ENCODE results near the gene PLSCR3.

PLSCR3 gene

DNA sequence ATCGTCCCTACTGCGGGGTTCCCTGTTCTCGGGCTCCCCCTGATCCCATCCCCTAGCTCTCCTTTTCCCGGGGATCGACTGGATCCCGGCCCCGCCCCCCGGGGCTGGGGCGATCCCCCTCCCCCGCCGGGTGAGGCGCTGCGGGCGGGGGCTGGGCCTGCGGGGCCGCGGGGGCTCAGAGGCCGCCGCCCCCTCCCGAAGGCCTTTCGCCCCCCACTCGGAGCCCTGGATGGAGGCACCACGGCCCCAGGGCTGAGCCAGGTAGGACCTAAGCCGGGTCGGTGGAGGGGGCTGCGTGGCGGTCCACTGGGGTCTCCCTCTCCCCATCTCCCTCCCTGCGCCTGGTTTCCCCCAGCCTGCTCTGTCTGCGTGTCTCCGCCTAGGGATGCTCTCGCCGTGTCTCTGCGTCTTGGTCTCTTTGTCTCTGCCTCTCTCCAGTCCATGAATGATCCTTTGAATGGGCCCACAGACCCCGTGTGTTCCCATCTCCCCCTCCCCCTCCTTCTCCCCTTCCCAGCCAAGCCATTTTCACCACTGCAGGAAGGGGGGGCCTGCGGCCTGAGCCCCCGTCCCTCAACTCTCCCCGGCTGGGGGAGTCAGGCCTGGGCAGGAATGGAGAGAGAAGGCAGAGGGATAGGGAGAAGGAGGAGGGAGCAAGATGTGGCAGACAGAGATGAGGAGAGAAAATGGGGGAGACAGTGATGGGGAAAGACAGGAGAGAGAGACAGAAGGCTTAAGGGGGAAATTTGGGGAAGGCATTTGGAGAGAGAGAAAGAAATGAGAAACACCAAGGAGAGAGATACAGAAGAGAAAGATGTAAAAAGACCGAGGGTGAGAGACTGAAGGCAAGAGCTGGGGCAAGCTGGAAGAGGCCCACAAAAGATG lies 11.3 kb upstream of the PLSCR3 start:
- peak in 2 of 3 experiments; percentile 7 to 23 for DNase-seq

DNA sequence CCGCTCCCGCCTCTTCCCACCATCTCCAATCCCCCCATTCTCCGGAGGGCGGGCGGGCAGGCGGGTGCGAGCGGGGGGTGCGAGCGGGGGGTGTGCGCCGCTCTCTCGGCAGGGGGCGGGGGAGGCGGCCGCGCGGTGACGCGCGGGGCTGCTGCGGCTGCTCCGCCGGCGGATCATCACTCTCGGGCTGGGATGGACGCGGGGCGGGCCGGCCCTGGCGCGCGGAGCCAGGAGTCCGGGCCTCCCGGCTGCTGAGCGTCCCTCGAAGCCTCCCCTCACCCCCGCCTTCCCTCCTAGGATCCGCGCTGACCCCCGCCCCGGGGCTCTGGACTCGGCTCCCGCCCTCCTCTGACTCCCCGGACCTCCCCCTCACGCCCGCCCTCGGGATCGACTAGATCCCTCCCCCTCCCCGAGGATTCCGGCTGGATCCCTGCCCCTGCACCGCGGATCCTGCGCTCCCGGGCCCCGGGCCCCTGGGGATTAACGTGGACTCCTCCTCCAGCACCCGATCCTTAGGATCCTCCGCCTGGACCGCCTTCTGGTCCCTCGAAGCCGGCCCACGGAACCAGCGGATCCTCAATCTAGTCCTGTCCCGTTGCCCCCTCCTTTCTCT lies 10.5 kb upstream of the PLSCR3 start:
- DNase-seq, result peak; percentile 49 to 75 (median 56)

GRCh38 chr17:7403977-7404736 lies 9.8 kb upstream of the PLSCR3 start, which contains the start of gene TMEM256:
Gene TMEM256 (minus strand): TSS chr17:7404097. CDS start chr17:7404084, 13 bp downstream.
- peak; percentile 94 to 98 (median 95) for DNase-seq

DNA sequence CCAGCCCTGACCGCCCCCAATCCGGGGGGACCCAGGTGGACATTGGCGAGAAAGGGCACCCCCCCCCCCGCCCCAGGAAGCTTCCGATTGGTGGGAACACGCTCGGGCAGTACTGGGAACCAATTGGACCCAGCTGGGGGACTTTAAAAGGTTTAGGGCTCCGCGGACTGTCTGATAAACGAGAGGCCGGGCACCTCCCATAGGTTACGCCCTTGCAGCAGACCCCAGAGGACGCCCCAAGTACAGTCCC lies 9.3 kb upstream of the PLSCR3 start:
- DNase-seq, result peak in 2 of 3 experiments; percentile 82 to 89

- peak in 2 of 3 experiments; percentile 68 to 71 for DNase-seq
Observed at GRCh38 chr17:7403043-7403726, 8.9 kb upstream of the PLSCR3 start.

GRCh38 chr17:7398612-7399011 lies 4.3 kb upstream of the PLSCR3 start:
- no peak for DNase-seq

- DNase-seq, result no peak
Observed at GRCh38 chr17:7396147-7396546, 1.8 kb upstream of the PLSCR3 start.

DNA sequence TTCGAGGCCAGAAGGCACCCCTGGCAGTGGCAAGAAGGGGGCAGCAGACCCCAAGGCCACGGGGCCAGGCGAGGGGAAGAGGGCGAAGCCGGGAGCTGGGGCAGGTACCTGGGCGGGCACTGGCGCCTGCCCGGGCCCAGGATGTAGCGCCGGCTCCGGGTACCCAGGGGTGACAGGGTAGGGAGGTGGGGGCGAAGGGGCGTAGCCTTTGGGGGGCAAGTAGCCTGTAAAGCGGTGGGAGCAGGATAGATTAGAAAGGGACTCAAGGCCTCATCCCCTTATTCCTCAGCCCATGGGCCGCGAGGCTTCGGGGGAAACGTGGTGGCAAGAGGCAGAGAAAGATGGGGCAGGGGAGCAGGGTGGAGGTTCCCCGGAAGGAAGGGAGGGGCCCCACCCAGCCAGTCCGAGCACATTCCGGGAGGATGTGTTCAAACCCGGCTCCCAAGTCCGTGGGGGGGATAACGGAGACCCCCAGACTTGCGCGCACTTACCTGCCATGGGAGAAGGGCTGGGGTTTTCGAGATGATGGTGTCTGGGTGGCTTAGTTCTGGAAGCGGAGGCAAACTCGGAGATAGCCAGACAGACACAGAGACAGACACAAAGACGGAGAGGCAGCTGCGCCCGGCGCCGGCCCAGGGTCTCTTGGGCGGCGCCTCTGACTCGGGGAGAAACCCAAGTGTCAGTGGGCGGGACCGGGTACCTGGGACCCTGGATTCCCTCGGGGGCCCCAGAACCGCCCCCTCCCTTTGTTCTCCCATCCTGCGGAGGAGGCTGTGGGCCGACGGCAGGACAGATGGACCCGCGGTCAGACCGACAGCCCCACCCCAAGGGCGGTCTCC lies 493 bp downstream of the PLSCR3 start:
- DNase-seq, result peak; percentile 46 to 75 (median 68)

GRCh38 chr17:7392696-7393612 lies 1.4 kb downstream of the PLSCR3 start:
- no peak for DNase-seq

GRCh38 chr17:7391307-7391706 lies 3.0 kb downstream of the PLSCR3 start:
- no peak for DNase-seq

DNA sequence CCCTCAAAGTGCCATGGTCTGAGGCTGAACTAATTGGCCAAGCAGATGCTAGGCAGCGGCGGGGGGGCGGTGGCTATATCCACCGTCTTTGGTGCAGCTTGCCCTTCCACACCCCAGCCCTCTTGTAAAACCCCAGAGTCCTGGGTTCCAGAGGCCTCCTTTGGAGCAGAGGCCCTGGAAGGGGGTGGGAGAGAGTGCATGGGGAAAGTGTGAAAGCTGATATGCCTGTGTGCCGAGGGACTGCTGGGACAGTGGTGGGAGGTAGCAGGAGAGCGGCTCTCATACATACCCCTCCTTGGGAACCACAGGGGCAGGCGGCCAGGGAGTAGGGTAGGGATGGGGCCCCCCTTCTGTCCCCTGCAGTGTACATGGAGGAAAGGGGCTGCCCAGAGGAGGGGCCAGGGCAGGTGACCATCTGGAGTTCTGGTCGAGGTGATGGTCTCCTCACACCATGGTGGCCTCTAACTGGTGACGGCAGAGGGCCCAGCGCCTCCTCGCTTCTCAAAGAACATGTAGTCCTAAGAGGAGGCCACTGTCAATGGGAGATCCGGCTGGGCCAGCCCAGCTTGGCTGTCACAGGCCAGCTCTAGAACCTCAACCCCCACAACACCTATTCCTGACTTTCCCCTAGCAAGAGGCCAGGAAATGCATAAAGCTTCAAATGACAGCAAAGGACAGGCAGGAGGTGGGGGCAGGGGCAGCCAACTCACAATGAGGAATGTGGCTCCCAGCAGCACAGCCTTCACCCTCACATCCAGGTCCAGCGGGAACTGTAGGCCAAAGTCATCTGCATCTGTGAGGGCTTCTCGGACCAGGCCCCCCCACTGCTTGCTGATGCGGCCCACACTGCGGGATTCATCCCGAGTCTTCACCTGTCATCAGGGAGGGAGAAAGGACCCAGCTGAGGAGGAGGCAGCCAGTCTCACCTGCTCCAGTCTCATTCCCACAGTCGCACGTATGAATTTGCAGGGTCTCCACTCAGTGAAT lies 4.1 kb downstream of the PLSCR3 start:
- no peak for DNase-seq

- no peak for DNase-seq
Observed at GRCh38 chr17:7388856-7389255, 5.5 kb downstream of the PLSCR3 start.

DNA sequence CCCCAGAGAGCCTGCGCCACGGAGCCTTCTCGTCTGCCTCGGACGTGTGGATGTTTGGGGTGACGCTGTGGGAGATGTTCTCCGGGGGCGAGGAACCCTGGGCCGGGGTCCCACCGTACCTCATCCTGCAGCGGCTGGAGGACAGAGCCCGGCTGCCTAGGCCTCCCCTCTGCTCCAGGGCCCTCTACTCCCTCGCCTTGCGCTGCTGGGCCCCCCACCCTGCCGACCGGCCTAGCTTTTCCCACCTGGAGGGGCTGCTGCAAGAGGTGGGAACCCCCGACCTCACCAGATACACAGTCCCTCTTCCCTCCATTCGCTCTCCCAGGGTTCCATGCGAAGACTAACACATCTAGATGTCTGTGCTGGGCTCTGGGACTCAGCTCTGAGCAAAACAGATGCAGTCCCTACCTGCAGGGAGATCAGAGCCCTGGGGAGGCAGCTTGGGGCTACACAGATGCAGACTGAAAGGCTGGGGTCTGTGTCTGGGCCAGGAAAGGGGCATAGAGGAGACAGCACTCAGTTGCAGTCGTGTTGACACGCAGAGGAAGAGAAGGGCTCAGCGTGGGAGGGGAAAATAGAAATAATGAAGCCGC lies 9.7 kb downstream of the PLSCR3 start:
- DNase-seq, result no peak

DNA sequence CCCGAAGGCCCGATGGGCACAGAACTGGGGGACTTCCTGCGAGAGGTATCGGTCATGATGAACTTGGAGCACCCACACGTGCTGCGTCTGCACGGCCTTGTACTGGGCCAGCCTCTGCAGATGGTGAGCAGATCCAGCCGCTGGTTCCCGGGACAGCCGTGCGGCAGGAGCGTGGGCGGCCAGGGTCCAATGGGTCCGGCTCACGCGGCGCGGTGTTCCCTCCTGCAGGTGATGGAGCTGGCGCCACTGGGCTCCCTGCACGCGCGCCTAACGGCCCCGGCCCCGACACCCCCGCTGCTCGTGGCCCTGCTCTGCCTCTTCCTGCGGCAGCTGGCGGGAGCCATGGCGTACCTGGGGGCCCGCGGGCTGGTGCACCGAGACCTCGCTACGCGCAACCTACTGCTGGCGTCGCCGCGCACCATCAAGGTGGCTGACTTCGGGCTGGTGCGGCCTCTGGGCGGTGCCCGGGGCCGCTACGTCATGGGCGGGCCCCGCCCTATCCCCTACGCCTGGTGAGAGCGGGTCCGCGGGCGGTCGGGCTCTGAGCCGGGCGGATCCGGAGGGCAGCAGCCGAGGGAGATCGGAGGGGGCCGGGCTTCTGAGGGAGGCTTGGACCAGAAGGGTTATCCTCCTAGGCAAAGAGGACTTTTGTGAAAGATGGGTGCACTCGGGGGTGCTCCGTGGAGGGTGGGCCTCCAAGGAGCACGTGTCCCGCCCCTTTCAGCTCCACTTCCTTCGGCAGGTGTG lies 10.4 kb downstream of the PLSCR3 start:
- peak in 1 of 3 experiments; percentile 63 for DNase-seq

DNA sequence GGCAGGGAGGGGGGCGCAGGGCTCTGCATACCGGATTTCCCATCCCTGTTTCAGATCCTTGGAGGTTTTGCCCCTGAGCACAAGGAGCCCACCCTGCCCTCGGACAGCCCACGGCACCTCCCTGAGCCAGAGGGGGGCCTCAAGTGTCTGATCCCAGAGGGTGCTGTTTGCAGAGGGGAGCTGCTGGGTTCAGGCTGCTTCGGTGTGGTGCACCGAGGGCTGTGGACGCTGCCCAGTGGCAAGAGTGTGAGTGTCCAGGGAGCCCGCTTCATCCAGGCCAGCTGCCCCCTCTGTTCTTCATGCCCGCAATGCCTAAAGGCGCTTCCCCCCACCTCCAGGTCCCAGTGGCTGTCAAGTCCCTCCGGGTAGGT lies 11.0 kb downstream of the PLSCR3 start:
- DNase-seq, result no peak

- DNase-seq, result no peak
Observed at GRCh38 chr17:7382901-7383300, 11.4 kb downstream of the PLSCR3 start.

GRCh38 chr17:7380855-7381683 lies 13.3 kb downstream of the PLSCR3 start, which contains the start of gene TNK1:
Gene TNK1 (plus strand): TSS chr17:7381089. CDS start chr17:7382927, 1,838 bp downstream.
- peak in 2 of 3 experiments; percentile 9 to 14 for DNase-seq
